Stimulated activated CD4-positive, alpha-beta T cell treated with anti-CD3 and anti-CD28 coated beads, Interleukin-15, amount 100 ng/mL, for 24 hours (primary cell): Measurements from ENCODE around the gene SMAD6.
A peak's percentile ranks its signal among the peaks of the same experiment; 100 is the strongest.

ENCODE experiments used
- DNase-seq: peaks from one replicate; pipeline ENCODE4 v3.0.0-alpha.2; 2020

SMAD6 gene

GRCh38 chr15:66760968-66761725 is 59.1 kb downstream of the SMAD6 start:
- DNase-seq: no peak

DNA sequence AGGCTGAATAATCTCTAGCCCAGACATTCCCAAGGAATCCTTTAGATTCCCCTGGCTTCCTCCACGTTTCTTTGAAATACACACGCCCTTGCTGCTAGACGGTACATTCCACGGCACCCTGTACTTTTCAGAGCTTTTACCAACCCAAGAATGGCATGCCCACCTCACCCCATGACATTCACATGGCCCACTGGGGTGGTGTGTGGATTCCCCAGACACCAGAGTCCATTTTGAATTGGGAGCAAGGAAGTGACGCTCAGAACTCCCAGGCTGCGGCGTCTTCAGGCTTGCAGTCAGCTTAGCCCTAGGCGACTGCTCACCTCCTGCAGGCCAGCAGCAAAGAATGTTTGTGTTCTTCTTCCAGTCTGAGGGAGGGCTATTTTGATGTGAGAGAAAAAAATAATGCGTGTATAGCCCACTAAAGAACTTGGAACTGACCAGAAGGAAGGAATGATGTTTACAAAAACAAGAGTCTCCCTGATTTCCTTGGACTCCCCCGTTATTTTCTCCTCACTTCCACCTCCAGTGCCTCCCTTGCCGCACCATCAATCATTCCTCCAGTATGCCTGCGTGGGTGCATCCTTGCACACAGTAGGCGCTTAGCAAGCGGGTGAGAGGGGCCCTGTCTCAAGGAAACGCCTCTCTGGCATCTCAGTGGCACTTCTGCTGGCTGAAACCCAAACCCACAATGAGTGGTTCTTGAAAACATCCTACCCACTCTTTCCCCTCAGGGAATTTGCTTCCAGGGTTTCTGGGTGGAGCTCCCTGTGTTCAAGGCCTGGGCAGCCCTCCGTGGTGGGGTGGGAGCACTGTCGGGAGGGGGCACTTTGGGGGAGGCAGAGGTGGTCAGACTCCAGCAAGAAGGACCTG is 59.9 kb downstream of the SMAD6 start:
- DNase-seq: no peak

GRCh38 chr15:66763186-66764071 is 61.4 kb downstream of the SMAD6 start:
- no peak for DNase-seq

DNA sequence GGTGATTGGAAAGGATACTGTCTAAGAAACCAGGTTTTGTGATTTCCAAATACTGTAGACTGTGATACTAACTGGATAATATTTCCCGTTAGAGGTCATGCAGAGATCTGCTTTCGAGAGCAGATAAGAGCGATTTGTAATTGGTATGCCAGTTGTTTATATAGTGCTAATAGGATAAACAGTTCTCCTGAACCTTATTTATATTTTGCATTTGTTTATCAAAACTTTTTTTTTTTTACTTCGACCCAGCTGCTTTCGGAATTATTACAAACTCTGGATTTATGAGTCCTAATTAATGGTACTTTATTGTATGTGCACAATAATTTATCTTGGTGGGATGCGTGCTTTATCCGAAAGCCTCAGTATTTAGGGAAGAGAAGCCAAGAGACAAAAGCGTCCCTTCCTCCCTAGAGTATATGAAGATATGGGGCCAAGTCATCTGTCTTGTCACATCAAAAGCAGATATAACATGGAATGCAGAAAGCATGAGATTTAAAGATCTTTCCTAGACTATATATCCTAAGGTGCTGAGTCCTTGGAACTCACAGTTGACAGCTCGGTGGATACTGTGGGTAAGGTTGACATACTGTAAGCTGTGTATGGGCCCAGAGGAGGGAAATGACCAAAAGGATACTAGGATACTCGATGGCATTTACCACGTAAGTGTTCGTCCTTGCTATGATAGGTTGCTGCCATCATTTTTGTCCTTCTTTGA is 62.2 kb downstream of the SMAD6 start:
- DNase-seq: no peak

DNA sequence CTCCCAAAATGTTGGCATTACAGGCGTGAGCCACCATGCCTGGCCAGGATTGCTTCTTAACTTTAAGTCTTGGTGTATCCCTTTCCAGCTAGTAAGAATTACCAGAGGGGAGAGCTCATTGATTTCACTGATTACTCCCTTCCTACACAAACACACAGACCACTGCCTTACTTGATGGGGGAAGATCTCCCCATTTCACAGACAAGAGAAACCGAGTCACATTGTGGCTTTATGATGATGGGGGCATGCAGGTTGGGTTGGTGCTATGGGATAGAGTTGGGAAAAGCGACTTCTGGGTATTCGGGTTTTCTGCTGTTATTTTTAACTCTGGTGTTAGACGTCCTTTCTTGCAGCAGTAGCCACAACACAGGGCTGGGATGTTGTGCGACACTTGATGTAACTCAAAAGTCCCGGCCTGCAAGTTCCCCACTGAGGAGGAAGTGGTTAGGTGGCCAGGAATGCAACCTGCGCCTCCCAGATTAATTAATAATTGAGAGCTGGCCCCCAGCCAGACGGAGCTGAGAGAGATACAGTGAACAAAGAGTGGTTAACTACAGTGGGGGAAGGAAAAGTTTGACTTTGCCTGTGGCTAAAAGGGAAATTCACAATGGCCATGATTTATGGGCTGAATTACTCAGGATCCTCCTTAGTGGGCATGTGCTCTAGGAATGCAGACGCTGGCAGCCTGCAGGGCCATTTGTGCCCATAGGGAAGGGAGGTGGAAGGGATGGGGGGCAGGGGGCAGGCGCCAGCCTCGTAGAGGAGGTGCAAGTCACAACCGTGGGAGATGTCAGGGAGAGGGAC is 63.6 kb downstream of the SMAD6 start:
- DNase-seq: no peak

DNA sequence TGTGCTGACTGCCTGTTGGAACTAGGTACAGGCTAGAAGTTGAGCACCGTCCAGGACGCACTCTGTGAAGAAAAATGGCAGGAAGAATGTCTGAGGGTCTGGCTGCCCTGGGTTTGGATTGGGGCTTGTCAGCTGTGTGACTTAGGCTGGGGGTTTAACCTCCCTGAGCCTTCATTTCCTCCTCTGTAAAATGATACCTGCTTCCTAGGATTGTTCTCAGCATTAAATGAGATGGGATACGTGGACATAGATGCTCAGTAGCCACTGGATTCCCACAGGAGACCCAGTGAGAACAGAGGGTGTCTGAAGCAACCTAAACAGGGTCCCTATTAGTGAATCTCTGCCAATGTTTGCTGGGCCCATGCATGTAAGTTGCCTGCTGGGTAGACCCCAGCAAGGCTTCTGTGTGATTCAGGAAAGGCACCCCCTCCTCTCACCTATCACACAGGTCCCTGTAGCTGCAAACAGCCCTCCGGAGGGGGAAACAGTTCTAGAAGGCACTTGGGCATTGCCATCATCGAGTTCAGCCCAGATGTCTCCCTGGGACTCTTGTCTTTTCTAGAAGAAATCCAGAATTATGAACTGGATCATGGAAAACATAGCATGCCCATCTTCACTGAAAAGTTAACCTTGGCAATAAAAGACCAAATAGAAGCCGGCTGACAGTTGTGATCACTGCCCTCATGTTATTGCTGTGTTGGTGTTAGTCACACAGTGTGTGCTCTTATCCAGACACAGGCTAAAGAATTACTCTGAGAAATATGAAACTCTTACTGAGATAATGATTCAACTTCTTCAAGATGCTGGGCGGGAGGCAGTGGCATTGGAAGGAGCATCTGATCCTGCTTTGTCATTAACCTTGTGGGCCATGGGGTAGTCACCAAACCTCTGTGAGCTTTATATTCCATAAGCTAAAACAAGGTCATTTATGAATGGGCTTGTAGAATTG is 64.5 kb downstream of the SMAD6 start:
- no peak for DNase-seq

DNA sequence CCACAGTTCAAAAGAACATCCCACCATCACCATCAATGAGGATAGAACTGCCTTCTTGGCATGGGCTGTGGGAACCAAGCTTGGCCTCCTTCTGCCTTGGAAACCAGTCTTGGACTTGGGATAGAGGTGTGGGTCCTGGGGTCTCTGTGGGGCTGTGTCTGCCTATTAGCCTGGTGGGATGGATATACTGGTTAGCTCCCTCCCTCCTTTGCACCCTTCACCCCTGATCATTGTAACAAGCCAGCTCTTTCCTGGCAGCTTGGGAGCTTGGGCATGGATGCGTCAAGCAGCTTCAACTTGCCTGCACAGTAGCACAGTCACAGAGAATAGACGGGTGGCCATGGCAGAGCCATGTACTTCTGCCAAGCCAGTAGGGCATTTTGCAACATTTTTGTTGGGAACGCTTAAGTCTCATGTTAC is 65.2 kb downstream of the SMAD6 start:
- DNase-seq: no peak

GRCh38 chr15:66768987-66769386 is 67.0 kb downstream of the SMAD6 start:
- DNase-seq: no peak

DNA sequence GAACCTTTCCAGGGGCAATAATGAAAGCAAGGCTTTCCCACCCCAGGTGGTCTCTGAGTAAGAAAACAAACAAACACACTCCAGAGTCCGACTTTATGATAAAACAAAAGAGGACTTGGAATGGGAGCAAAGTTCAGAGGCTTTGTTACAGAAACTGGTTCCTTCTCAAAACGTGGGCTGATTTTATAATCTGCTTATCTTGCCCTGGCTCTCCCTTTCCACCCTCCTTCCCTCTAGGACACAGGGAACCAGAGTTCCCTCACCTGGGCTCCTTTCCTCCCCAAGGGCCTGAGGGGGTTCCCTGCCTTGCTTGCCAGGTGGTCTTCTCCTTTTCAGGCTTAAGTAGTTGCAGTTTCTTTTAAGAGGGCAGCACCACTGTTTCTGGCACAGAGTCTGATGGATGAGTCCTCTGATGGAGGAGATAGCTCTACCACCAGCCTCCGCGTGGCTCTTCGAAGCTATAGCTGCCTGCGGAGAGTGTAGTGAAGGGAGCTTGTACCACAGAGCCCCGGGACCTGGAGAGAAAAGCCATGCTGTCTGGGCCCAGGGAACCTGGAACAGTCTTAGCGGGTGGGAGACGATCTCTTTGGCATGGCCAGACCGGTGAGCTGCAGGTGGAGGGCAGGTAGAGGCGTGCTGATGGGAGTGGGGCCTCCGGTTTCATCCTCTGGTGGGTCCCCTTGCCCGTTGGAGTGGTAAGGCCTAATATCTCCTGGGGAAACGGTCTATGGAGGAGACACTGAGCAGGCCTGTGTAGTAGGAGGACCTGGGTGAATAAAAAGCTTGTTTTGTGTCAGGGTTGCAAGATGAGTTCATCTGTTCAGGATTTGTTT is 68.7 kb downstream of the SMAD6 start:
- DNase-seq: no peak

DNA sequence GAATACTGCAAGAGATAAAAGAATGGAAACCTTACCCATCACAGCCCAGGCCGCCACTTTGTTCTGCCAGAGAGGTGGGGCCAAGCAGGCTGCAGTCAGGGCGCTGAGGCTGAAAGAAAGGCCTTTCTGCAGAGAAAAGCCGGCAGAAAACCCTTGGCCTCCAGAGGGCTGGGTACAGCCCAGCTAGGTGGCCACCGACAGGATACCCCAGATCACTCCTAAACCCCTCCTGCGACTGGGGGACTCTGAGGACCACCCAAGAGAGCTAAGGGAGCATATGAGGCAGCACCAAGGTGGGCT is 69.3 kb downstream of the SMAD6 start:
- no peak for DNase-seq

- DNase-seq: no peak
These were observed 70.6 kb downstream of the SMAD6 start for GRCh38 chr15:66772604-66773128.

GRCh38 chr15:66773129-66773873 is 71.3 kb downstream of the SMAD6 start:
- no peak for DNase-seq

DNA sequence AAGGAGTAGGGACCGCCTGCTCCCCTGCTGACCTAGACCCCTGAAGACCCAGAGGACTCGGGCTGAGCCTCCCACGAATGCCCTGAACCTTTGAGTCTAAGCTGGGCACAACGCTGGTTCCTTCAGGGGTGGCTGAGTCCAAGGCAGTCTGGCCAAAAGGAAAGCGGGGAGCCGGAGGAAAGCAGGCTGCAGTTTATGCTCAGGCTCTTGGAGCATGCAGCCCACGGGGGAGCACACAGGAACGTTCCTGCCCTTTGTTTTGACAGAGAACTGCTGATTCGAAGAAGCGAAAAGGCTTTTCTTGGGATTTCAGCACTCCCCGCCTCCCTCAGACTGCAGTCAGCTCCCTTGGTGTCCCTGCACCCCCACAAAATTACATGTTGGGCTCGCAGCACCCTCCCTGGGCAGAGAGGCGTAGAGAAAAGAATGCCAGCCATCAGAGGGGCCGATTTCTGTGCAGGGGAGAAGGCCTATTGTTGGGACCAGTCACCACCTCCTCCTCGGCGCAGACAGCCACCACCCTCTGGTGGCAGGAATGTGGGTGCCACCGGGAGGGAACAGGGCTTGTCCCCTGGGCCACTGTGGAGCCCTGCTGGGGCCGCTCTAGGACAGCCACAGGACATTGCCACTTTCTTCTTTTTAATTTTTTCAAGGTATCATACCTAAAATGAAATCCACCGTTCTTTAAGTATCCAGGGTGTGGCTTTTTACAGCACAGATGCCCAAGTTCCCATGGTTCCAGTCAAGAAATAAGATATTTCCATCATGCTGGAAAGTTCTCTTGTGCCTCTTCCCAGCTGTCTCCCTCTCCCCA is 72.2 kb downstream of the SMAD6 start:
- DNase-seq: peak; percentile 57

DNA sequence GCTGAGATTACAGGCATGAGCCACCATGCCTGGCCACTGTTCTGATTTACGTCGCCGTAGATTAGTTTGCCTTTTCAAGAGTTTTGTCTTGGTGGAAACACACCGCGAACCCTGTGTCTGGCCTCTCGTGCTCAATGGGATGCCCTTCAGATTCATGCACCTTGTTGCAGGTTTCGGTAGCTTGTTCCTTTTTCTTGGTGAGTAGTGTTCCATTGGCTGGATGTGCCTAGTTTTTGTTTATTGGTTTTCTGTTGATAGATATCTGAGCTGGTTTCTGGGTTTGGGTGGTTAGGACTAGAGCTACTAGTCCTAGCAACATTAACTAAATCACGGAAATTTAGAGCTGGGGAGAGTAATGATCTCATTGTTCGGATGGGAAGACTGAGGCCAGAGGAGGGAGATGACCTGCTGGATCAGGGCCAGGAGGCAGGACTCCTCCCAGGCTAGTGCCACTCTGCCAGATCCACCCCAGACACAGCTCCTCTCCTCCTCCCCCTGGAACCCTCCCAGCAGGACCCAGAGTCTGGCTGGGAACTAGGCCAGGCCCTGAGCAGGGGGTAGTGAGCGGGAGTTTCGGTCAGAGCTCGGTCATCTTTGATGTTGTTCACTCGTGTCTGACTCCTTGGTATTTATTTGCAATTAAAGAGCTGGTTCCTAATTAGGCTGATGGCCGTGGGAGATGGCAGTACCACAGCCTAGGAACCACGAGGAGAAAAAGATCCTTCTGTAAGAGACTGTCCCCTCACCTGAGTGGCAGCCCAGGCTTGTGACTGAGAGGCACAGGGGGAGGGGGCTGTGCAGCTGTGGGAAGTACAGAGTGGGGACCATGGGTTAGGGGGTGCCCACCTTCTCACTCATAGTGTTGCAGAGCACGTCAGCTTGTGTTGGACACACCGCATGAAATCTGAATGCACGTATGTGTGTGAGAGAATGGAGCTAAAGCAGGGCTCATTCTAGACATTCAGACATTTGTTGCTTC is 73.4 kb downstream of the SMAD6 start:
- no peak for DNase-seq

- no peak for DNase-seq
These were observed 75.0 kb downstream of the SMAD6 start for GRCh38 chr15:66777054-66777453.

- no peak for DNase-seq
These were observed 75.7 kb downstream of the SMAD6 start for GRCh38 chr15:66777596-66778313.
